ENCODE data around the gene MS4A18.
"Not testable (repeated sequence)": the region's sequence is repeated elsewhere in the genome, so short reads cannot be mapped to it uniquely, and the experiment has no call there.

Gene MS4A18

GRCh38 chr11:60739114-60739513 lies 14.6 kb downstream of the MS4A18 start:
- DNase-seq (ENCODE audit: low read depth) = no peak

GRCh38 chr11:60740573-60740972 lies 16.1 kb downstream of the MS4A18 start:
- DNase-seq (ENCODE audit: low read depth) = no peak

- no peak for DNase-seq (ENCODE audit: low read depth)
These were observed 16.9 kb downstream of the MS4A18 start for GRCh38 chr11:60741421-60741820.

GRCh38 chr11:60743058-60743457 lies 18.5 kb downstream of the MS4A18 start:
- DNase-seq (ENCODE audit: low read depth) = no peak

GRCh38 chr11:60744114-60744513 lies 19.6 kb downstream of the MS4A18 start:
- no peak for DNase-seq (ENCODE audit: low read depth)

- no peak for DNase-seq (ENCODE audit: low read depth)
These were observed 22.9 kb downstream of the MS4A18 start for GRCh38 chr11:60747359-60747873.

- no peak for DNase-seq (ENCODE audit: low read depth)
These were observed 23.7 kb downstream of the MS4A18 start for GRCh38 chr11:60748225-60748624.

- no peak for DNase-seq (ENCODE audit: low read depth)
These were observed 24.3 kb downstream of the MS4A18 start for GRCh38 chr11:60748821-60749220.

GRCh38 chr11:60750911-60751310 lies 26.4 kb downstream of the MS4A18 start:
- no peak for DNase-seq (ENCODE audit: low read depth)

GRCh38 chr11:60753309-60753708 lies 28.8 kb downstream of the MS4A18 start:
- no peak for DNase-seq (ENCODE audit: low read depth)

GRCh38 chr11:60754887-60755286 lies 30.4 kb downstream of the MS4A18 start:
- DNase-seq (ENCODE audit: low read depth) = no peak

GRCh38 chr11:60756307-60757032 lies 31.9 kb downstream of the MS4A18 start, which contains the start of gene MS4A15:
Gene MS4A15, plus strand, starts transcription at chr11:60756867. Its CDS starts 6,867 bp downstream, at chr11:60763734.
- DNase-seq (ENCODE audit: low read depth) = no peak

- no peak for DNase-seq (ENCODE audit: low read depth)
These were observed 32.8 kb downstream of the MS4A18 start for GRCh38 chr11:60757231-60757800.

- DNase-seq (ENCODE audit: low read depth) = not testable (repeated sequence)
These were observed 34.2 kb downstream of the MS4A18 start for GRCh38 chr11:60758671-60759070.

GRCh38 chr11:60759438-60760225 lies 35.1 kb downstream of the MS4A18 start:
- not testable (repeated sequence) for DNase-seq (ENCODE audit: low read depth)

- DNase-seq (ENCODE audit: low read depth) = no peak
These were observed 37.1 kb downstream of the MS4A18 start for GRCh38 chr11:60761436-60762190.

GRCh38 chr11:60762851-60763691 lies 38.6 kb downstream of the MS4A18 start:
- no peak for DNase-seq (ENCODE audit: low read depth)

GRCh38 chr11:60763692-60764369 lies 39.3 kb downstream of the MS4A18 start:
- no peak for DNase-seq (ENCODE audit: low read depth)

- DNase-seq (ENCODE audit: low read depth) = no peak
These were observed 40.4 kb downstream of the MS4A18 start for GRCh38 chr11:60764879-60765278.

- DNase-seq (ENCODE audit: low read depth) = no peak
These were observed 40.8 kb downstream of the MS4A18 start for GRCh38 chr11:60765355-60765754.
